NT2/D1 (cell line): Measurements from ENCODE around the gene CENPE.

Experiments
- SUZ12 ChIP-seq: IDR thresholded peaks from 2 replicates; pipeline ENCODE4 v1.6.1; 2011; ENCODE audit not compliant: insufficient read length, insufficient read depth; ENCODE audit errors: extremely low read depth
- ZNF274 ChIP-seq: IDR thresholded peaks from 2 replicates; pipeline ENCODE4 v1.6.1; 2011; ENCODE audit warnings: mild to moderate bottlenecking, low read depth, low read length

GRCh38 chr4:103199009-103199408 is 866 bp upstream of the CENPE start:
- TF ChIP-seq SUZ12: no peak
- TF ChIP-seq ZNF274: no peak
